Dedifferentiated amniotic fluid mesenchymal stem cell (primary cell): ENCODE data around the gene RAD23B.
"Not testable (repeated sequence)": the region's sequence is repeated elsewhere in the genome, so short reads cannot be mapped to it uniquely, and the experiment has no call there.

ENCODE experiments used
- DNase-seq: peaks from one replicate; pipeline ENCODE4 v3.0.0-alpha.2; 2016; ENCODE audit errors: extremely low spot score

The RAD23B gene

GRCh38 chr9:107293543-107294085, 10.5 kb downstream of the RAD23B start:
- DNase-seq, result no peak

DNA sequence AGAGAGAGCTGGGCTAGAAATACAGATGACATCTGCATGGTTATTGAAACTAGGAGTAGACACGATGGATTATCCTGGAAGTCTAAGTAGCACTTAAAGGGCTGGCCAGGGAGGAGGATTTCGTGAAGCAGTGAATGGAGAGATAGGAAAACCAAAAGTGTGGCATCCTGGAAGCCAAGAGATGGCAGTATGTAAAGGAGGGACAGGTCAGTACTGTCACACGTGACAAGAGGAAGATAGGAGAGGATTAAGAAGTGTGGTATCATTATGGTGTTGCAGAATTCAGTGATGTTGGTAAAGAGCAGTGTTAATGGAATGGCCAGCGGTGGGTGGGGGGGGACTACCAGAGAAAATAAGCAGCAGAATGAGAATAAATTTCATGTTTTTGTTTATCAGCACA, 11.7 kb downstream of the RAD23B start:
- DNase-seq, result no peak

DNA sequence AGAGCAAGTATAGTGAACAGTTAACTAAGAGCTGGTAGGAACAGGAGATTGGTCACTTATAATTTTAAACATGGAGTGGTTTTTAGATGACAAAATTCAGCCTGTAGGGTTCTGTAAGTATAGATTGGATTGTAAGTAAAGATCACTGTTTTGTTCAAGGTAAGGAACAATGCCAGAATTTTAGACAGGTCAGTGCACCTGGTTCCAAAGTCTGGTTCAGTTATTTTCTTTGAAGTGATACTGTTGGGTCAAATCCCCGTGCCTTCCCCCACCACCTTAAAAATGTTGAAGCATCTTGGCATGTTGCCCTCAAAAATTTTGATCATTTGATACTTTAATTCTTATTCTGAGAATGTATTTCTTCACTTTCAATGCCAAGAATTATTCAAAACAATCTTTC, 12.9 kb downstream of the RAD23B start:
- no peak for DNase-seq

GRCh38 chr9:107296592-107296991, 13.5 kb downstream of the RAD23B start:
- DNase-seq, result not testable (repeated sequence)

GRCh38 chr9:107299437-107299836, 16.4 kb downstream of the RAD23B start:
- DNase-seq, result no peak

GRCh38 chr9:107306308-107306707, 23.2 kb downstream of the RAD23B start:
- no peak for DNase-seq

GRCh38 chr9:107307331-107307730, 24.3 kb downstream of the RAD23B start:
- DNase-seq, result no peak

GRCh38 chr9:107308461-107308860, 25.4 kb downstream of the RAD23B start:
- DNase-seq, result no peak

- DNase-seq, result no peak
Observed at GRCh38 chr9:107309271-107309670, 26.2 kb downstream of the RAD23B start.

GRCh38 chr9:107312376-107313050, 29.4 kb downstream of the RAD23B start:
- DNase-seq, result no peak

DNA sequence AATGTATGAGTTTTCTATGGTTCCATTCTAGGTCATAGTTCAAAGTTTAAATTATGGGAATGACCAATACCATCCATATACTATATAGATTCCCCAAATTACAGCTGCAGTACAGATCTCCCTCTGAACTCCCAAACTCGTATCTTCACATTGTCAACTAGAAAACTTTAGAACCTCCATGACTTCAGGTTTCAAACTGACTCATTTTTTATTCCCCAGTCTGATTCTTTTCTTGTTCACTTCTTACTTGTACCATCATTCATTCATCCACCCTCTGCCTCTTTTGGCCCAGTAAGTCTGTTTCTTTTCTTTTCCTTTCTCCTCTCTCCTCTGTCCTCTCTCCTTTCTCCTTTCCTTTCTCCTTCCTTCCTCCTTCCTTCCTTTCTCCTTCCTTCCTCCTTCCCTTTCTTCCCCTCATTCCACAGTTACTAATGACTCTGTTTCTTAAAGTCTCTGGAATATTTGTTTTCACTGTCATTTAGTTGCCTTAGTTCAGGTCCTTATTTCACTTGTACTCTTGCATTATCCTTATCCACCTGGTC, 30.5 kb downstream of the RAD23B start:
- no peak for DNase-seq

- no peak for DNase-seq
Observed at GRCh38 chr9:107314763-107315162, 31.7 kb downstream of the RAD23B start.

- no peak for DNase-seq
Observed at GRCh38 chr9:107316795-107317661, 33.9 kb downstream of the RAD23B start.

- no peak for DNase-seq
Observed at GRCh38 chr9:107322643-107323042, 39.6 kb downstream of the RAD23B start.

- DNase-seq, result no peak
Observed at GRCh38 chr9:107323836-107324585, 40.9 kb downstream of the RAD23B start.

GRCh38 chr9:107325842-107326241, 42.8 kb downstream of the RAD23B start:
- DNase-seq, result no peak

- no peak for DNase-seq
Observed at GRCh38 chr9:107328510-107328909, 45.4 kb downstream of the RAD23B start.

DNA sequence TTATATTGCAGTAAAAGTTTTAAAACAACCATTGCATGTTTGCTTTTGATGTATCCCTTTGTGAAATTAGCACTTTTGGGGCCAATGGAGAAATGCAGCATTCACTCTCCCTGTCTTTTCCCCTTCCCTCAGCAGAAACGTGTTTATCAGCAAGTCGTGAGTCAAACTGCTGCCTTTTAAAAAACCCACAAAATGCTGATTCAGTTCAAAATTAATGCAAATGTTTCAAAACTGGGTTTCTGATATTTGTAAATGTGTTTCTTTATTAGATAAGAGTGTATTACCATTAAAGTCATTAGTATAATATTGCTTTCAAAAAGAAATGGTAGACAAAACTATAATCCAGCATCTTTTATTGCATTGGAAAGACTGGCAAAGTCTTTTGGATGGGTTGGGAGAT, 47.3 kb downstream of the RAD23B start:
- DNase-seq, result no peak

- DNase-seq, result no peak
Observed at GRCh38 chr9:107332883-107333282, 49.8 kb downstream of the RAD23B start.

DNA sequence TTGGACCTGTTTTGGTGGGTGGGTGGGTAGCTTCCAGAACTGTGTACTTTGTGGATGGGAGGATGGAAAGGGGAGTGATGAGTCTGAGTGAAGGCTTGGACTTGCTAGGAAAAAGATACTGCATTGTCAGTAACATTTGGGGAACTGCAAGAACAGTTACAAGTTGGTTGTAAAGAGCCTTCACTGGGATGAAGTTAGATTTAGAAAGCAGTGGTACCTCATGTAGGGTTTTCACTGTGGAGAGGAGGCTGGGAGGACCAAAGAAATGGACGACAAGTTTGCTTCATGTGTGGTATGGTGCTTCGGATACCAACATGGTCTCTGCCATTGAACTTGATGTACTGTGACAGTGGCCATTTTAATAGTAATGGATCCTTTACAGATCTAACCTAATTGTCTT, 50.3 kb downstream of the RAD23B start:
- DNase-seq, result no peak

GRCh38 chr9:107334103-107334776, 51.2 kb downstream of the RAD23B start:
- DNase-seq, result no peak
